ENCODE data around the gene GNA15.
A peak's percentile ranks its signal among the peaks of the same experiment; 100 is the strongest.

Gene GNA15

GRCh38 chr19:3179739-3180293, 44.0 kb downstream of the GNA15 start:
- Histone ChIP-seq H3K4me3 (replicated peaks; ENCODE audit: insufficient read depth, low read length) (peak overlapping the region; percentile 78), H3K27ac (replicated peaks) (peak overlapping the region; percentile 99), H3K27me3 (ENCODE audit: insufficient read depth, poor library complexity, severe bottlenecking) (no peaks in the 10 kb centered on the region)
- no peak for TF ChIP-seq POLR2AphosphoS5 (IDR thresholded peaks at IDR 0.05; ENCODE audit: low read depth)
- TF ChIP-seq, protein P1, sequence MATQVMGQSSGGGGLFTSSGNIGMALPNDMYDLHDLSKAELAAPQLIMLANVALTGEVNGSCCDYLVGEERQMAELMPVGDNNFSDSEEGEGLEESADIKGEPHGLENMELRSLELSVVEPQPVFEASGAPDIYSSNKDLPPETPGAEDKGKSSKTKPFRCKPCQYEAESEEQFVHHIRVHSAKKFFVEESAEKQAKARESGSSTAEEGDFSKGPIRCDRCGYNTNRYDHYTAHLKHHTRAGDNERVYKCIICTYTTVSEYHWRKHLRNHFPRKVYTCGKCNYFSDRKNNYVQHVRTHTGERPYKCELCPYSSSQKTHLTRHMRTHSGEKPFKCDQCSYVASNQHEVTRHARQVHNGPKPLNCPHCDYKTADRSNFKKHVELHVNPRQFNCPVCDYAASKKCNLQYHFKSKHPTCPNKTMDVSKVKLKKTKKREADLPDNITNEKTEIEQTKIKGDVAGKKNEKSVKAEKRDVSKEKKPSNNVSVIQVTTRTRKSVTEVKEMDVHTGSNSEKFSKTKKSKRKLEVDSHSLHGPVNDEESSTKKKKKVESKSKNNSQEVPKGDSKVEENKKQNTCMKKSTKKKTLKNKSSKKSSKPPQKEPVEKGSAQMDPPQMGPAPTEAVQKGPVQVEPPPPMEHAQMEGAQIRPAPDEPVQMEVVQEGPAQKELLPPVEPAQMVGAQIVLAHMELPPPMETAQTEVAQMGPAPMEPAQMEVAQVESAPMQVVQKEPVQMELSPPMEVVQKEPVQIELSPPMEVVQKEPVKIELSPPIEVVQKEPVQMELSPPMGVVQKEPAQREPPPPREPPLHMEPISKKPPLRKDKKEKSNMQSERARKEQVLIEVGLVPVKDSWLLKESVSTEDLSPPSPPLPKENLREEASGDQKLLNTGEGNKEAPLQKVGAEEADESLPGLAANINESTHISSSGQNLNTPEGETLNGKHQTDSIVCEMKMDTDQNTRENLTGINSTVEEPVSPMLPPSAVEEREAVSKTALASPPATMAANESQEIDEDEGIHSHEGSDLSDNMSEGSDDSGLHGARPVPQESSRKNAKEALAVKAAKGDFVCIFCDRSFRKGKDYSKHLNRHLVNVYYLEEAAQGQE (IDR thresholded peaks at IDR 0.05; ENCODE audit: insufficient replicate concordance, low read depth) = peak; percentile 81
- peak in 1 of 2 experiments; percentile 68 for DNase-seq (ENCODE audit: low read depth in 1 of 2, low spot score in 1 of 2)

DNA sequence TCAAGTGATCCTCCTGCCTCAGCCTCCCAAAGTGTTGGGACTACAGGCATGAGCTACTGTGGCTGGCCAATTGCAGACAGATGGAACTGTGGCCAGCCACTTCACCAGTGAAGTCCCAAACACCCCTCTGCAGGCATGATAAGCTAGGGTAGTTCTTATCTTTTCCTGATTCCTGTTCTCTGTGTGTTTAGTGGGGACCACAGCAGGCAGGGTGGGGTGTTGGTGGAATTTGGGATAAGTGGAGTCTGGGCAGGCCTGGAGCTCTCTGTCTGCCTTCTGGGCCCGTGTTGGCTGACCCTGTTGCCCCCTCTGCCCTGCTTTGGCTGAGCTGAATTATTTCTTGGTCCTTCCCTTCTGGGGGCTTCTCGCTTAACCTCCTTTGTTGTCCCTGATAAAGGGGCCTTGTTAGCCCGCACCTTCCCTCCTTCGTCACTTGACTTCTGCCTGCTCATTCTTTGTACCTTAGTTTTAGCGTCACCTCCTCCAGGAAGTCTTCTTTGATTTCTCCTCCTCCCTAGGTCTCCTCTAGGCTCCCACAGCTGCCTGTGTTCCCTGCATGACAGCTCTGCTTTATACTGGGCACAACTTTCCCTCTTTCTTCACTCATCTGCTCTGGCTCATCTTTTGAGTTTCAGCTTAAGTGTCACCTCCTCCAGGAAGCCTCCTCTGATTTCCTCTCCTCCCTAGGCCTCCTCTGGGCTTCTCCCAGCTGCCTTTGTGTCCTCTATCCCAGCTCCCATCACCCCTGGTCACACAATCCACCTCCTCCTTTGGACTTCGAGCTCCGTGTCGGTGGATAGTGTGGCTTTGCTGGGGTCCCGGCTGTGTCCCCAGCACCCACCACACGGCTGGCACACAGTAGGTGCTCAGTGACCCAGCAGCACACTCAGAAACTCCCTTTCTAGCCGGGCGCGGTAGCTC, 48.1 kb downstream of the GNA15 start:
- TF ChIP-seq CTCF (IDR thresholded peaks at IDR 0.05; ENCODE audit: insufficient read depth, low read length) = no peak
- TF ChIP-seq, protein P1 (IDR thresholded peaks at IDR 0.05; ENCODE audit: insufficient replicate concordance, low read depth) = no peak
- no peak for TF ChIP-seq SPI1 (IDR thresholded peaks at IDR 0.05; ENCODE audit: borderline replicate concordance, low read depth)
- peak; percentile 50; the same call in 1 of the 2 replicates for TF ChIP-seq POLR2AphosphoS5 (IDR thresholded peaks at IDR 0.05; ENCODE audit: low read depth)
- Histone ChIP-seq H3K4me3 (replicated peaks; ENCODE audit: insufficient read depth, low read length) (no peak overlapping the region), H3K27ac (replicated peaks) (no peak overlapping the region), H3K27me3 (ENCODE audit: insufficient read depth, poor library complexity, severe bottlenecking) (no peaks in the 10 kb centered on the region)
- no peak for DNase-seq (ENCODE audit: low read depth in 1 of 2, low spot score in 1 of 2)

- TF ChIP-seq CTCF (IDR thresholded peaks at IDR 0.05; ENCODE audit: insufficient read depth, low read length) (no peak), POLR2AphosphoS5 (IDR thresholded peaks at IDR 0.05; ENCODE audit: low read depth) (0 out of 2 replicates have a peak, but pooled peaks have one; percentile 0)
- Histone ChIP-seq H3K27me3 (ENCODE audit: insufficient read depth, poor library complexity, severe bottlenecking) (no peaks in the 10 kb centered on the region), H3K4me3 (replicated peaks; ENCODE audit: insufficient read depth, low read length) (peak overlapping the region; percentile 37), H3K27ac (replicated peaks) (peak overlapping the region; percentile 90)
- no peak for DNase-seq (ENCODE audit: low read depth in 1 of 2, low spot score in 1 of 2)
Observed at GRCh38 chr19:3184847-3185460, 49.1 kb downstream of the GNA15 start.

- Histone ChIP-seq H3K27me3 (ENCODE audit: insufficient read depth, poor library complexity, severe bottlenecking) (no peaks in the 10 kb centered on the region), H3K27ac (replicated peaks) (peak within 1 kb of the TSS; percentile 90), H3K4me3 (replicated peaks; ENCODE audit: insufficient read depth, low read length) (peak within 1 kb of the TSS; percentile 97)
- peak; percentile 90 to 93 for DNase-seq (ENCODE audit: low read depth in 1 of 2, low spot score in 1 of 2)
- TF ChIP-seq CTCF (IDR thresholded peaks at IDR 0.05; ENCODE audit: insufficient read depth, low read length) (no peak), SPI1 (IDR thresholded peaks at IDR 0.05; ENCODE audit: borderline replicate concordance, low read depth) (peak; percentile 87), GABPA (IDR thresholded peaks at IDR 0.05; ENCODE audit: low read depth) (peak; percentile 92), POLR2AphosphoS5 (IDR thresholded peaks at IDR 0.05; ENCODE audit: low read depth) (no peak)
- TF ChIP-seq, protein P1 (IDR thresholded peaks at IDR 0.05; ENCODE audit: insufficient replicate concordance, low read depth) = no peak
Observed at GRCh38 chr19:3185461-3186159, 49.8 kb downstream of the GNA15 start, which contains the start of gene NCLN. TSS of gene NCLN (plus strand) at chr19:3185930. CDS start at chr19:3186031, 101 bp downstream.

Measured in HL-60 (cell line).